GM23338 (cell line): ENCODE results near the gene BICRAL. TPM values are rescaled to one million over a fixed set of nuclear protein-coding genes. Genes with fewer than 3 reads are reported as not detected.
A peak's percentile ranks its signal among the peaks of the same experiment; 100 is the strongest.

Experiments used
- ATAC-seq: fragments of 200-7000 bp; cut with Tn5 transposase; 3 replicates; pipeline ENCODE4 v1.9.1; 2020
- DNase-seq: peaks from one replicate; pipeline ENCODE4 v3.0.0-alpha.2; 2015; ENCODE audit warnings: low spot score
- H2AFZ ChIP-seq: fragments of 200-600 bp; sonication (generic); 2 replicates; pipeline ENCODE4 v1.8.0; 2016; ENCODE audit warnings: antibody characterized with exemption, mild to moderate bottlenecking, moderate library complexity
- H3F3A ChIP-seq: fragments of 200-600 bp; sonication (generic); replicated peaks from 2 replicates; pipeline ENCODE4 v1.8.0; 2017; ENCODE audit warnings: antibody characterized with exemption, mixed run types, low read depth
- H3K27ac ChIP-seq: fragments of 200-600 bp; sonication (generic); 2 replicates; pipeline ENCODE4 v1.6.1; 2016; ENCODE audit warnings: low read depth
- H3K27me3 ChIP-seq: fragments of 200-600 bp; sonication (generic); 2 replicates; pipeline ENCODE4 v1.8.0; 2016; ENCODE audit warnings: mild to moderate bottlenecking, mixed run types, moderate library complexity; ENCODE audit not compliant: insufficient read depth
- H3K36me3 ChIP-seq: fragments of 200-600 bp; sonication (generic); 2 replicates; pipeline ENCODE4 v1.8.0; 2016; ENCODE audit warnings: mild to moderate bottlenecking; ENCODE audit not compliant: insufficient read depth
- H3K4me1 ChIP-seq: fragments of 200-600 bp; sonication (generic); 2 replicates; pipeline ENCODE4 v1.8.0; 2016; ENCODE audit warnings: mild to moderate bottlenecking, moderate library complexity; ENCODE audit not compliant: insufficient read depth
- H3K4me2 ChIP-seq: fragments of 200-600 bp; sonication (generic); 2 replicates; pipeline ENCODE4 v1.7.1; 2017; ENCODE audit warnings: mixed run types
- H3K4me3 ChIP-seq: fragments of 200-600 bp; sonication (generic); 2 replicates; pipeline ENCODE4 v1.6.1; 2016; ENCODE audit warnings: mixed run types
- H3K79me2 ChIP-seq: fragments of 200-600 bp; sonication (generic); replicated peaks from 2 replicates; pipeline ENCODE4 v1.8.0; 2017; ENCODE audit warnings: mild to moderate bottlenecking; ENCODE audit not compliant: insufficient read depth
- H3K9me2 ChIP-seq: fragments of 200-600 bp; sonication (generic); 2 replicates; pipeline ENCODE4 v1.8.0; 2017; ENCODE audit not compliant: insufficient read depth
- H4K20me1 ChIP-seq: fragments of 200-600 bp; sonication (generic); replicated peaks from 2 replicates; pipeline ENCODE4 v1.8.0; 2017; ENCODE audit warnings: mild to moderate bottlenecking; ENCODE audit not compliant: insufficient read depth
- H3K27ac Mint-ChIP-seq: 2 replicates; pipeline ENCODE4 v1.8.0; 2020; ENCODE audit warnings: inconsistent platforms, mild to moderate bottlenecking, moderate library complexity, mixed read lengths
- H3K27me3 Mint-ChIP-seq: 3 replicates; pipeline ENCODE4 v1.8.0; 2022; ENCODE audit warnings: low read depth, mild to moderate bottlenecking, moderate library complexity, mixed read lengths, inconsistent platforms; ENCODE audit not compliant: insufficient read depth, poor library complexity
- H3K36me3 Mint-ChIP-seq: 3 replicates; pipeline ENCODE4 v1.8.0; 2021; ENCODE audit warnings: low read depth, mild to moderate bottlenecking, inconsistent platforms, moderate library complexity, mixed read lengths
- H3K4me1 Mint-ChIP-seq: 3 replicates; pipeline ENCODE4 v1.8.0; 2020; ENCODE audit warnings: mild to moderate bottlenecking, inconsistent platforms, mixed read lengths
- H3K4me3 Mint-ChIP-seq: 3 replicates; pipeline ENCODE4 v1.8.0; 2021; ENCODE audit warnings: moderate library complexity, mild to moderate bottlenecking, inconsistent platforms, mixed read lengths
- H3K9me3 Mint-ChIP-seq: 3 replicates; pipeline ENCODE4 v1.8.0; 2020; ENCODE audit warnings: moderate library complexity, mild to moderate bottlenecking, inconsistent platforms, mixed read lengths
- CREB1 ChIP-seq: fragments of 250-450 bp; sonication (Bioruptor Pico); IDR thresholded peaks from 2 replicates; pipeline ENCODE4 v1.5.0; 2020; ENCODE audit warnings: low read depth, mild to moderate bottlenecking, moderate library complexity
- EZH2 ChIP-seq: fragments of 200-600 bp; sonication (generic); IDR thresholded peaks from one replicate; pipeline ENCODE4 v1.8.0; 2017; ENCODE audit warnings: antibody characterized with exemption, mild to moderate bottlenecking, low read depth; ENCODE audit not compliant: unreplicated experiment
- EZH2phosphoT487 ChIP-seq: fragments of 200-600 bp; sonication (generic); IDR thresholded peaks from one replicate; pipeline ENCODE4 v1.8.1; 2018; ENCODE audit warnings: antibody characterized with exemption; ENCODE audit not compliant: unreplicated experiment
- NANOG ChIP-seq: IDR thresholded peaks from 2 replicates; pipeline ENCODE4 v1.6.1; 2016; ENCODE audit warnings: antibody characterized with exemption, borderline replicate concordance
- POLR2AphosphoS5 ChIP-seq: IDR thresholded peaks from 2 replicates; pipeline ENCODE4 v1.6.1; 2016; ENCODE audit warnings: antibody characterized with exemption, low read depth
- STAT1 ChIP-seq: IDR thresholded peaks from one replicate; pipeline ENCODE4 v1.6.1; 2016; ENCODE audit warnings: antibody characterized with exemption; ENCODE audit not compliant: unreplicated experiment
- ZNF114 ChIP-seq: fragments of 250-450 bp; sonication (Bioruptor Pico); IDR thresholded peaks from 2 replicates; pipeline ENCODE4 v1.5.0; 2020; ENCODE audit warnings: mild to moderate bottlenecking, moderate library complexity
- polyA plus RNA-seq: library from polyadenylated mRNA; unstranded; fragments of >200 nt; fragmentation: Nextera tagmentation; extraction: Ambion mirVana; gene quantifications from 2 replicates; pipeline ENCODE4 v1.2.1, GENCODE V29; 2016
- total RNA-seq: library from RNA; depleted of rRNA; stranded (reverse); fragments of >200 nt; shearing (Covaris generic); gene quantifications from 2 replicates; pipeline ENCODE4 v1.2.3, GENCODE V29; 2014
- TF ChIP-seq, protein P1 (sequence below), 2 experiments: fragments of 200-600 bp in 1 of 2; sonication (generic) in 1 of 2; conservative IDR thresholded peaks; 2 replicates each; pipeline versions ENCODE4 v1.5.1 to v1.6.1; 2016 to 2017; ENCODE audit warnings: antibody characterized with exemption in 2 of 2, low read depth in 2 of 2, mild to moderate bottlenecking in 2 of 2, moderate library complexity in 1 of 2
- TF ChIP-seq, protein P2 (sequence below): IDR thresholded peaks from 2 replicates; pipeline ENCODE4 v1.6.1; 2016; ENCODE audit warnings: antibody characterized with exemption
- TF ChIP-seq, protein P3 (sequence below): IDR thresholded peaks from one replicate; pipeline ENCODE4 v1.6.1; 2018; ENCODE audit warnings: antibody characterized with exemption; ENCODE audit not compliant: unreplicated experiment
- TF ChIP-seq, protein P4 (sequence below): fragments of 250-450 bp; sonication (Bioruptor Pico); IDR thresholded peaks from 2 replicates; pipeline ENCODE4 v1.5.0; 2020; ENCODE audit warnings: mild to moderate bottlenecking, moderate library complexity

Gene BICRAL
- total and polyA plus RNA-seq, 2 experiments from 2014 or later, result 3.4 to 11.7 TPM

DNA sequence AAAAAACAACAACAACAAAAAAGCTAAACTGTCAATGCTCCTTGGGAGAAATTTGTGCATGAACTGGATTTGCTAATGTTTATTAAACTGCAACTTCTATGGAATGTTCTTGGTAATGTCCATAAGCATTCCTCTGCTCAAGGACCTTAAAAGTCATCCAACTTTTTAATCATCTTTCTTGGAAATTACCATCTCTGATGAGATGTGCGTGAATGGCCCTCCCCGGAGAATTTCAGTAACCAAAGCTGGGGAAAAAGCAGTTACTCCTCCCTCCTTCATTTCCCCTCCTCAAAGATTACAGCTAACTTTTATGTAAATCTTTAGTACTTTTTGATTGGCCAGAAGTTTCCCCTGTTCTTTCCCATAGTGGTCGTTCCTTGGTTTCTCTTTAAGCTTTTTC lies 41.1 kb upstream of the BICRAL start:
- H3K36me3 Mint-ChIP-seq, result peaks cover 3% of the 10 kb centered on the region
- H3K79me2 ChIP-seq, result peaks cover 24% of the 10 kb centered on the region
- H3K27me3 ChIP-seq, result no peaks in the 10 kb centered on the region
- no peaks in the 10 kb centered on the region for H3K36me3 ChIP-seq
- H3K4me1 ChIP-seq, result no peaks in the 10 kb centered on the region
- H3K27ac Mint-ChIP-seq, result no peak overlapping the region
- peak overlapping the region; percentile 19; the same call in 1 of the 2 replicates for H2AFZ ChIP-seq
- H3K4me3 Mint-ChIP-seq, result no peak overlapping the region
- peaks cover 4% of the 10 kb centered on the region for H3K27me3 Mint-ChIP-seq
- peaks cover 11% of the 10 kb centered on the region; the same call in 1 of the 2 replicates for H4K20me1 ChIP-seq
- H3K4me1 Mint-ChIP-seq, result peaks cover 6% of the 10 kb centered on the region; the same call in 2 of the 3 replicates
- peaks cover 7% of the 10 kb centered on the region; the same call in 1 of the 2 replicates for H3F3A ChIP-seq
- H3K27ac ChIP-seq, result no peak overlapping the region
- no peak overlapping the region for H3K4me2 ChIP-seq
- H3K9me3 Mint-ChIP-seq, result no peaks in the 10 kb centered on the region; the same call in 2 of the 3 replicates
- TF ChIP-seq ZNF114 (CRISPR knock-in tag) (no peak), NANOG (no peak), STAT1 (no peak), CREB1 (CRISPR knock-in tag) (no peak), POLR2AphosphoS5 (no peak), EZH2 (no peak), EZH2phosphoT487 (no peak)
- TF ChIP-seq, protein P1, sequence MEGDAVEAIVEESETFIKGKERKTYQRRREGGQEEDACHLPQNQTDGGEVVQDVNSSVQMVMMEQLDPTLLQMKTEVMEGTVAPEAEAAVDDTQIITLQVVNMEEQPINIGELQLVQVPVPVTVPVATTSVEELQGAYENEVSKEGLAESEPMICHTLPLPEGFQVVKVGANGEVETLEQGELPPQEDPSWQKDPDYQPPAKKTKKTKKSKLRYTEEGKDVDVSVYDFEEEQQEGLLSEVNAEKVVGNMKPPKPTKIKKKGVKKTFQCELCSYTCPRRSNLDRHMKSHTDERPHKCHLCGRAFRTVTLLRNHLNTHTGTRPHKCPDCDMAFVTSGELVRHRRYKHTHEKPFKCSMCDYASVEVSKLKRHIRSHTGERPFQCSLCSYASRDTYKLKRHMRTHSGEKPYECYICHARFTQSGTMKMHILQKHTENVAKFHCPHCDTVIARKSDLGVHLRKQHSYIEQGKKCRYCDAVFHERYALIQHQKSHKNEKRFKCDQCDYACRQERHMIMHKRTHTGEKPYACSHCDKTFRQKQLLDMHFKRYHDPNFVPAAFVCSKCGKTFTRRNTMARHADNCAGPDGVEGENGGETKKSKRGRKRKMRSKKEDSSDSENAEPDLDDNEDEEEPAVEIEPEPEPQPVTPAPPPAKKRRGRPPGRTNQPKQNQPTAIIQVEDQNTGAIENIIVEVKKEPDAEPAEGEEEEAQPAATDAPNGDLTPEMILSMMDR (conservative IDR thresholded peaks at IDR 0.05; ENCODE audit: low read depth in 2 of 2), result no peak
- TF ChIP-seq, protein P2, sequence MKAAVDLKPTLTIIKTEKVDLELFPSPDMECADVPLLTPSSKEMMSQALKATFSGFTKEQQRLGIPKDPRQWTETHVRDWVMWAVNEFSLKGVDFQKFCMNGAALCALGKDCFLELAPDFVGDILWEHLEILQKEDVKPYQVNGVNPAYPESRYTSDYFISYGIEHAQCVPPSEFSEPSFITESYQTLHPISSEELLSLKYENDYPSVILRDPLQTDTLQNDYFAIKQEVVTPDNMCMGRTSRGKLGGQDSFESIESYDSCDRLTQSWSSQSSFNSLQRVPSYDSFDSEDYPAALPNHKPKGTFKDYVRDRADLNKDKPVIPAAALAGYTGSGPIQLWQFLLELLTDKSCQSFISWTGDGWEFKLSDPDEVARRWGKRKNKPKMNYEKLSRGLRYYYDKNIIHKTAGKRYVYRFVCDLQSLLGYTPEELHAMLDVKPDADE, result no peak
- TF ChIP-seq, protein P3, sequence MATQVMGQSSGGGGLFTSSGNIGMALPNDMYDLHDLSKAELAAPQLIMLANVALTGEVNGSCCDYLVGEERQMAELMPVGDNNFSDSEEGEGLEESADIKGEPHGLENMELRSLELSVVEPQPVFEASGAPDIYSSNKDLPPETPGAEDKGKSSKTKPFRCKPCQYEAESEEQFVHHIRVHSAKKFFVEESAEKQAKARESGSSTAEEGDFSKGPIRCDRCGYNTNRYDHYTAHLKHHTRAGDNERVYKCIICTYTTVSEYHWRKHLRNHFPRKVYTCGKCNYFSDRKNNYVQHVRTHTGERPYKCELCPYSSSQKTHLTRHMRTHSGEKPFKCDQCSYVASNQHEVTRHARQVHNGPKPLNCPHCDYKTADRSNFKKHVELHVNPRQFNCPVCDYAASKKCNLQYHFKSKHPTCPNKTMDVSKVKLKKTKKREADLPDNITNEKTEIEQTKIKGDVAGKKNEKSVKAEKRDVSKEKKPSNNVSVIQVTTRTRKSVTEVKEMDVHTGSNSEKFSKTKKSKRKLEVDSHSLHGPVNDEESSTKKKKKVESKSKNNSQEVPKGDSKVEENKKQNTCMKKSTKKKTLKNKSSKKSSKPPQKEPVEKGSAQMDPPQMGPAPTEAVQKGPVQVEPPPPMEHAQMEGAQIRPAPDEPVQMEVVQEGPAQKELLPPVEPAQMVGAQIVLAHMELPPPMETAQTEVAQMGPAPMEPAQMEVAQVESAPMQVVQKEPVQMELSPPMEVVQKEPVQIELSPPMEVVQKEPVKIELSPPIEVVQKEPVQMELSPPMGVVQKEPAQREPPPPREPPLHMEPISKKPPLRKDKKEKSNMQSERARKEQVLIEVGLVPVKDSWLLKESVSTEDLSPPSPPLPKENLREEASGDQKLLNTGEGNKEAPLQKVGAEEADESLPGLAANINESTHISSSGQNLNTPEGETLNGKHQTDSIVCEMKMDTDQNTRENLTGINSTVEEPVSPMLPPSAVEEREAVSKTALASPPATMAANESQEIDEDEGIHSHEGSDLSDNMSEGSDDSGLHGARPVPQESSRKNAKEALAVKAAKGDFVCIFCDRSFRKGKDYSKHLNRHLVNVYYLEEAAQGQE, result no peak
- TF ChIP-seq, protein P4, sequence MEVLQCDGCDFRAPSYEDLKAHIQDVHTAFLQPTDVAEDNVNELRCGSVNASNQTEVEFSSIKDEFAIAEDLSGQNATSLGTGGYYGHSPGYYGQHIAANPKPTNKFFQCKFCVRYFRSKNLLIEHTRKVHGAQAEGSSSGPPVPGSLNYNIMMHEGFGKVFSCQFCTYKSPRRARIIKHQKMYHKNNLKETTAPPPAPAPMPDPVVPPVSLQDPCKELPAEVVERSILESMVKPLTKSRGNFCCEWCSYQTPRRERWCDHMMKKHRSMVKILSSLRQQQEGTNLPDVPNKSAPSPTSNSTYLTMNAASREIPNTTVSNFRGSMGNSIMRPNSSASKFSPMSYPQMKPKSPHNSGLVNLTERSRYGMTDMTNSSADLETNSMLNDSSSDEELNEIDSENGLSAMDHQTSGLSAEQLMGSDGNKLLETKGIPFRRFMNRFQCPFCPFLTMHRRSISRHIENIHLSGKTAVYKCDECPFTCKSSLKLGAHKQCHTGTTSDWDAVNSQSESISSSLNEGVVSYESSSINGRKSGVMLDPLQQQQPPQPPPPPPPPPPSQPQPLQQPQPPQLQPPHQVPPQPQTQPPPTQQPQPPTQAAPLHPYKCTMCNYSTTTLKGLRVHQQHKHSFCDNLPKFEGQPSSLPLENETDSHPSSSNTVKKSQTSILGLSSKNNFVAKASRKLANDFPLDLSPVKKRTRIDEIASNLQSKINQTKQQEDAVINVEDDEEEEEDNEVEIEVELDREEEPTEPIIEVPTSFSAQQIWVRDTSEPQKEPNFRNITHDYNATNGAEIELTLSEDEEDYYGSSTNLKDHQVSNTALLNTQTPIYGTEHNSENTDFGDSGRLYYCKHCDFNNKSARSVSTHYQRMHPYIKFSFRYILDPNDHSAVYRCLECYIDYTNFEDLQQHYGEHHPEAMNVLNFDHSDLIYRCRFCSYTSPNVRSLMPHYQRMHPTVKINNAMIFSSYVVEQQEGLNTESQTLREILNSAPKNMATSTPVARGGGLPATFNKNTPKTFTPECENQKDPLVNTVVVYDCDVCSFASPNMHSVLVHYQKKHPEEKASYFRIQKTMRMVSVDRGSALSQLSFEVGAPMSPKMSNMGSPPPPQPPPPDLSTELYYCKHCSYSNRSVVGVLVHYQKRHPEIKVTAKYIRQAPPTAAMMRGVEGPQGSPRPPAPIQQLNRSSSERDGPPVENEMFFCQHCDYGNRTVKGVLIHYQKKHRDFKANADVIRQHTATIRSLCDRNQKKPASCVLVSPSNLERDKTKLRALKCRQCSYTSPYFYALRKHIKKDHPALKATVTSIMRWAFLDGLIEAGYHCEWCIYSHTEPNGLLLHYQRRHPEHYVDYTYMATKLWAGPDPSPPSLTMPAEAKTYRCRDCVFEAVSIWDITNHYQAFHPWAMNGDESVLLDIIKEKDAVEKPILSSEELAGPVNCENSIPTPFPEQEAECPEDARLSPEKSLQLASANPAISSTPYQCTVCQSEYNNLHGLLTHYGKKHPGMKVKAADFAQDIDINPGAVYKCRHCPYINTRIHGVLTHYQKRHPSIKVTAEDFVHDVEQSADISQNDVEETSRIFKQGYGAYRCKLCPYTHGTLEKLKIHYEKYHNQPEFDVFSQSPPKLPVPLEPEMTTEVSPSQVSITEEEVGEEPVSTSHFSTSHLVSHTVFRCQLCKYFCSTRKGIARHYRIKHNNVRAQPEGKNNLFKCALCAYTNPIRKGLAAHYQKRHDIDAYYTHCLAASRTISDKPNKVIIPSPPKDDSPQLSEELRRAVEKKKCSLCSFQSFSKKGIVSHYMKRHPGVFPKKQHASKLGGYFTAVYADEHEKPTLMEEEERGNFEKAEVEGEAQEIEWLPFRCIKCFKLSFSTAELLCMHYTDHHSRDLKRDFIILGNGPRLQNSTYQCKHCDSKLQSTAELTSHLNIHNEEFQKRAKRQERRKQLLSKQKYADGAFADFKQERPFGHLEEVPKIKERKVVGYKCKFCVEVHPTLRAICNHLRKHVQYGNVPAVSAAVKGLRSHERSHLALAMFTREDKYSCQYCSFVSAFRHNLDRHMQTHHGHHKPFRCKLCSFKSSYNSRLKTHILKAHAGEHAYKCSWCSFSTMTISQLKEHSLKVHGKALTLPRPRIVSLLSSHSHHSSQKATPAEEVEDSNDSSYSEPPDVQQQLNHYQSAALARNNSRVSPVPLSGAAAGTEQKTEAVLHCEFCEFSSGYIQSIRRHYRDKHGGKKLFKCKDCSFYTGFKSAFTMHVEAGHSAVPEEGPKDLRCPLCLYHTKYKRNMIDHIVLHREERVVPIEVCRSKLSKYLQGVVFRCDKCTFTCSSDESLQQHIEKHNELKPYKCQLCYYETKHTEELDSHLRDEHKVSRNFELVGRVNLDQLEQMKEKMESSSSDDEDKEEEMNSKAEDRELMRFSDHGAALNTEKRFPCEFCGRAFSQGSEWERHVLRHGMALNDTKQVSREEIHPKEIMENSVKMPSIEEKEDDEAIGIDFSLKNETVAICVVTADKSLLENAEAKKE (CRISPR knock-in tag), result no peak
- H3K9me2 ChIP-seq, result no peaks in the 10 kb centered on the region
- H3K4me3 ChIP-seq, result no peak overlapping the region
- ATAC-seq, result no peak
- DNase-seq, result no peak
